ENCODE measurements around the gene SPATS2L.

The SPATS2L gene

DNA sequence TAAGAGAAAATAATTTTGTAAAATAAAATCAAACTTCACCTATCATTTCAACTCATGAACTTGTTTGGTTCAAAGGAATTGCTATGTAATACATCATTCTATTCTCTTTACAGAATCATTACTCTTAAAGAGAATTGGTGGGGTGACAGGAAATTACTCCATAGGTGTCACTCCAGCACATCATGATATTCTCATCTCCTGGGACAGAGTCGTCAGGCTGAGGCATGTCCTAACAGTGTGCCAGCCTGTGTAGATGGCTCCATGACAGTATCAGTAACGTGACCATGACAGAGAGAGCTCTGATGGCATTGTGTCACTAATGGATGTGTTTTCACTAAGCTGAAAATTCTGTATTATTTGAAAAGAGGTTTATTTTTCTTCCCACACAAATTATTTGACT lies 13.9 kb downstream of the SPATS2L start:
- H3K4me3 ChIP-seq (ENCODE audit: low read depth, low read length) = no peak overlapping the region
- DNase-seq (ENCODE audit: low read depth, low spot score) = no peak
- TF ChIP-seq CTCF (IDR thresholded peaks at IDR 0.05; ENCODE audit: insufficient read depth, low read length, missing control alignments) = no peak
- CTCF ChIA-PET = interaction anchor here (1.1 to 1.3 kb wide), 5 partner anchors 9 to 159 kb away, joined by 3 to 5 read pairs (median 3); no protein-coding TSS in a partner anchor
- POLR2A ChIA-PET = interaction anchor here (0.7 kb wide), 1 partner anchor 349 kb away, joined by 3 read pairs; no protein-coding TSS in a partner anchor

- no peak for DNase-seq (ENCODE audit: low read depth, low spot score)
- ChIA-PET POLR2A (interaction anchor here (0.7 kb wide), 1 partner anchor 349 kb away, joined by 3 read pairs; no protein-coding TSS in a partner anchor), CTCF (interaction anchor here (1.1 to 1.3 kb wide), 6 partner anchors 12 to 341 kb away, joined by 3 to 4 read pairs (median 3); no protein-coding TSS in a partner anchor)
- no peak overlapping the region for H3K4me3 ChIP-seq (ENCODE audit: low read depth, low read length)
- TF ChIP-seq CTCF (IDR thresholded peaks at IDR 0.05; ENCODE audit: insufficient read depth, low read length, missing control alignments) = no peak
These were observed 14.5 kb downstream of the SPATS2L start for GRCh38 chr2:200320991-200321390.

DNA sequence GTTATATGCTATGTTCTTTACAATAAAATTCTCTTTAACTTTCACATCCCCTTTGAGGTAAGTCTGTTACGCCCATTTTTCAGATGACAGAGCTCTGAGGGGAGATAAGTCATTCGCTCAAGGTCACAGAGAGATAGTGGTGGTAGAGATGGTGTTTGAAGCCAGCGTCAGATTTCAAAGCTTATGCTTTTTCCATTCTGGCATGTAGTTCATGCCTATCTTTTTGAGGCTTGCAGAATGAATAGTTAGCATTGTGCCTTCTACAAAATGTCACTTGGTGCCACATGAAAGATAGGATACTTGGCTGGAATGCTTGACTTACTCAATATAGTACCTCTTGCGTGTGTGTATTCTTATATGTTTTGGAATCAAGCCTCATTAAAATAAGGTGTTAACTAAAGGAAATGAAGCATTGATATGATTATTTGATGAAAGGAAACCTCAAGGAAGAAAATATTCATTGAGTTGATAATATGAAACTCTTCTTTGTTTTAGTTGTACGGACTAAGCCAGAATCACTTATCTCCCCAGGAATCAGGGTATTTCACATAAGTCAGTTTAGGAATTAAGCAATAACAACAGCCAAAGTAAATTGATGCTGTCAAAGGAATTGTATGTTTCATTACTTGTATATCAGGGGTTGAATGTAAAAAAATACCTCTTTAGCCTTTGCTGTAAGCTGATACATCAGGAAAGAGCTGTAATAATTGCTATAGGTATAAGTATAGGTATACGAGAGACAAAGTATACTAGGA lies 15.5 kb downstream of the SPATS2L start:
- no peak overlapping the region for H3K4me3 ChIP-seq (ENCODE audit: low read depth, low read length)
- ChIA-PET POLR2A (no interaction called here), CTCF (interaction anchor here (1.1 to 1.3 kb wide), 4 partner anchors 15 to 342 kb away, joined by 3 to 4 read pairs (median 3); no protein-coding TSS in a partner anchor)
- DNase-seq (ENCODE audit: low read depth, low spot score) = no peak
- TF ChIP-seq CTCF (IDR thresholded peaks at IDR 0.05; ENCODE audit: insufficient read depth, low read length, missing control alignments) = no peak

DNA sequence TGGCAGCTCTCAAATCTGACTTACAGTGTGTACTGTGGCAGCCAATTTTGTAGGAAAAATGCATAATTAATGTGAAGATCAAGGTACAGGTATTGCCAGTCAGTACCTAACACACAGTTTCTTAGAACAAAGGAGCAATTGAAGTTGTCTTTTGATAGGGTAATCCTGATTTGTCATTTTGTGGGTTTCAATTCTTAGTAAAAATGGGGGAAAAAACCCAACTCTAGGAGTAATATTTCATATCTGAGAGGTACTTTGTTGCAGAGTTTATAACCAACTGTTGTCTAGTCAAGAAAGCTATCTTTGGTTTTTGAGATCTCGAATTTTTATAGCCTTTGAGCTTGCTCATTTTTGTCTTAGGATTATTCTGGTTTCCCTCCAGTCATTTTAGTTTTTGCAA lies 16.1 kb downstream of the SPATS2L start:
- TF ChIP-seq CTCF (IDR thresholded peaks at IDR 0.05; ENCODE audit: insufficient read depth, low read length, missing control alignments) = no peak
- no peak overlapping the region for H3K4me3 ChIP-seq (ENCODE audit: low read depth, low read length)
- CTCF ChIA-PET = interaction anchor here (1.3 kb wide), 1 partner anchor 20 kb away, joined by 4 read pairs; no protein-coding TSS in a partner anchor
- POLR2A ChIA-PET = no interaction called here
- DNase-seq (ENCODE audit: low read depth, low spot score) = no peak

GRCh38 chr2:200324362-200324761 lies 17.9 kb downstream of the SPATS2L start:
- DNase-seq (ENCODE audit: low read depth, low spot score) = no peak
- no peak for TF ChIP-seq CTCF (IDR thresholded peaks at IDR 0.05; ENCODE audit: insufficient read depth, low read length, missing control alignments)
- ChIA-PET POLR2A (no interaction called here), CTCF (interaction anchor here (1.1 kb wide), 1 partner anchor 346 kb away, joined by 3 read pairs; no protein-coding TSS in a partner anchor)
- H3K4me3 ChIP-seq (ENCODE audit: low read depth, low read length) = no peak overlapping the region

GRCh38 chr2:200329384-200329783 lies 22.9 kb downstream of the SPATS2L start:
- ChIA-PET CTCF (interaction anchor here (0.6 to 0.9 kb wide), 2 partner anchors 157 to 287 kb away, joined by 3 read pairs; no protein-coding TSS in a partner anchor), POLR2A (no interaction called here)
- no peak overlapping the region for H3K4me3 ChIP-seq (ENCODE audit: low read depth, low read length)
- no peak for DNase-seq (ENCODE audit: low read depth, low spot score)
- no peak for TF ChIP-seq CTCF (IDR thresholded peaks at IDR 0.05; ENCODE audit: insufficient read depth, low read length, missing control alignments)
